GM13977 (cell line): Measurements from ENCODE around the gene HSP90AB1.

Experiments used
- DNase-seq: peaks from one replicate; pipeline ENCODE4 v3.0.0; 2012; ENCODE audit warnings: low spot score
- in situ Hi-C: fragments of 300-500 bp; cut with MboI; formaldehyde crosslinking; loops from one replicate; pipeline ENCODE4 v1.12.0; 2022; ENCODE audit warnings: low sequenced_read_pairs, low pct_unique_long_range_greater_than_20kb, mixed read lengths, inconsistent platforms; ENCODE audit not compliant: unreplicated experiment
- TF ChIP-seq, protein P1 (sequence below): IDR thresholded peaks from 2 replicates; pipeline ENCODE4 v1.5.1; 2012; ENCODE audit warnings: mild to moderate bottlenecking, control low read depth; ENCODE audit not compliant: insufficient read depth; ENCODE audit errors: extremely low read depth, missing control alignments

Gene HSP90AB1

DNA sequence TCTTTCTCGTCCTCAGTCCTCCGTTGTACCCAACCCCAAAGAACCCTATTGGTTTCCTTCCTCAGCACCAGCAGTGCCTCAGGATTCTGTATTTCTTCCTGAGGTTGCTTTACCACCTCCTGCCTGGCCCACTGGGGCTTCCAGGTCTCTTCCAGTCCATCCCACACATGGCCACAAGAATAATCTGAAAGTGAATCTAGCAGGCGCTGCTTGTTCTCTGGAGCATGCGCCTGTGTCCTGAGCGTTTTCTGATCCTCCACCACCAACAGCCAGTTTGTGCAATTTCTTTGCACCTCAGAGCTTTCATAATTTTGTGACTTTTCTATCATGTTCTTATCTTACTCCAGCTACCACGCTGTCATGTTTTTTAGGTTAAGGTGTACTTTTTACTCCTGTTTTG lies 11.6 kb upstream of the HSP90AB1 start:
- TF ChIP-seq, protein P1, sequence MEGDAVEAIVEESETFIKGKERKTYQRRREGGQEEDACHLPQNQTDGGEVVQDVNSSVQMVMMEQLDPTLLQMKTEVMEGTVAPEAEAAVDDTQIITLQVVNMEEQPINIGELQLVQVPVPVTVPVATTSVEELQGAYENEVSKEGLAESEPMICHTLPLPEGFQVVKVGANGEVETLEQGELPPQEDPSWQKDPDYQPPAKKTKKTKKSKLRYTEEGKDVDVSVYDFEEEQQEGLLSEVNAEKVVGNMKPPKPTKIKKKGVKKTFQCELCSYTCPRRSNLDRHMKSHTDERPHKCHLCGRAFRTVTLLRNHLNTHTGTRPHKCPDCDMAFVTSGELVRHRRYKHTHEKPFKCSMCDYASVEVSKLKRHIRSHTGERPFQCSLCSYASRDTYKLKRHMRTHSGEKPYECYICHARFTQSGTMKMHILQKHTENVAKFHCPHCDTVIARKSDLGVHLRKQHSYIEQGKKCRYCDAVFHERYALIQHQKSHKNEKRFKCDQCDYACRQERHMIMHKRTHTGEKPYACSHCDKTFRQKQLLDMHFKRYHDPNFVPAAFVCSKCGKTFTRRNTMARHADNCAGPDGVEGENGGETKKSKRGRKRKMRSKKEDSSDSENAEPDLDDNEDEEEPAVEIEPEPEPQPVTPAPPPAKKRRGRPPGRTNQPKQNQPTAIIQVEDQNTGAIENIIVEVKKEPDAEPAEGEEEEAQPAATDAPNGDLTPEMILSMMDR = no peak
- in situ Hi-C loops = loop anchor here (5.0 kb wide), 1 partner anchor 63 kb away; no protein-coding TSS in a partner anchor
- no peak for DNase-seq

DNA sequence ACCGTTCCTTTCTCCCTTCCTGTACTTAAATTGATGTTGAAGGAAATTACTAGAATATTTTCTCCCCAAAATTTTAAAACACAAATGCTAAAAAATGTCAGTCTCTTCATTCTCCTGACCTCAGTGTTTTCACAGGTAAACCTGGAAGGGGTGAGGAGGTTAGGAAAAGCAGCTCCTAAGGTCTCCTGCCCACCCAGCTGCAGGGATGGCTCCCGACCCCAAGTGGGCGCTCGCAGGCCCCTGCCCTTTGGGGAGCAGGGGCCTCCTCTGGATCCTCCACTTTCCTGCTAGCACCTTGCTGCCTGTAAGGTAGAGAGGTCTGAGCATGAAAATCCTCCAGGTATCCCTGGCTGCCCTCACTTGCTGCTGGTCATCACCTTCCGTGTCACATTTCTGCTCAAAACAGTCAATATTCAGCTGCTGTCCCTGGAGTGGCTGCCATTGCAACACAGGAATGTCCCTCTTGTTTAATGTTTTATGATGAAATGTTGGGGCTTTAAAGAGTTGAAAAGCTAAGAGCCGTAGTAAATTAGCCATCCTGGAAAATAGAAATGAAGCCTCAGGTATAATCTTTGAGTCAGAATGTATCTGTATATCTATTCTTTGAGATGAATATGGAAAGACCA lies 10.9 kb upstream of the HSP90AB1 start:
- TF ChIP-seq, protein P1 = no peak
- no peak for DNase-seq
- in situ Hi-C loops = loop anchor here (5.0 kb wide), 1 partner anchor 64 kb away; no protein-coding TSS in a partner anchor

DNA sequence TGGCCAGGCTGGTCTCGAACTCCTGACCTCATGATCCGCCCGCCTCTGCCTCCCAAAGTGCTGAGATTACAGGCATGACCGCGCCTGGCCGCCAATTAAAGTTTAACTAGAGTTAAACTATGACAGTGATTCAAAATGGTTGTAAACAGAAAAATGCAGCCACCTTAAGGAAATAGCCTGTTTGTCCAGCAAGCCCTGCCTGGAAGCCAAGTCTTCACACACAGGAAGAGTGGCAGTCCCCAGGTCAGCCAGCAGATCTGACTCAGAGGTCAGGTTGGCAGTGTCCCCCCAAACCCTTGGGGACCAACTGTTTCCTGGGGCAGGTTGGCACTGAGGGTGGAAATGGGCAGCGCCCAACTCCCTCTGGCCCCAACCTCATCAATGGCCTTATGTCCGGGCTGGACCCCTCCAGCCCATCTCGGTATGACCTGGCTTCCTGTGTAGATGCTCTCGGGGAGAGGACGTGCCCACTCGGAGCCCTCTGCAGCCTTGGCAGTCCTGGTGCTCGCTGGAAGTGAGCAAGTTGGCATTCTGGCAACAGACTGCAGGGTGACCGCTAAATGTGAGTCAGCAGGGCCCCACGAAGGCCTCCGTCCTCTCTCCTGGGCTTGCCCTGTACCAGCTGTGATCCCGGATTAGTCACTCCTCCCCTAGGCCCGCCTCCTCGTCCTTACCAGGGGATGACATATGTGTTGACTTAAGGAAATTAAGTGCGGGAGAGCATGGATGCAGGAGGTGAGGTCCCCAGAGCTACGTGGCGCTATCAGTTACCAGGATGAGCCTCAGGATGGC lies 9.7 kb upstream of the HSP90AB1 start:
- DNase-seq = peak; percentile 75
- TF ChIP-seq, protein P1 = no peak
- in situ Hi-C loops = loop anchor here (5.0 kb wide), 1 partner anchor 65 kb away; no protein-coding TSS in a partner anchor

DNA sequence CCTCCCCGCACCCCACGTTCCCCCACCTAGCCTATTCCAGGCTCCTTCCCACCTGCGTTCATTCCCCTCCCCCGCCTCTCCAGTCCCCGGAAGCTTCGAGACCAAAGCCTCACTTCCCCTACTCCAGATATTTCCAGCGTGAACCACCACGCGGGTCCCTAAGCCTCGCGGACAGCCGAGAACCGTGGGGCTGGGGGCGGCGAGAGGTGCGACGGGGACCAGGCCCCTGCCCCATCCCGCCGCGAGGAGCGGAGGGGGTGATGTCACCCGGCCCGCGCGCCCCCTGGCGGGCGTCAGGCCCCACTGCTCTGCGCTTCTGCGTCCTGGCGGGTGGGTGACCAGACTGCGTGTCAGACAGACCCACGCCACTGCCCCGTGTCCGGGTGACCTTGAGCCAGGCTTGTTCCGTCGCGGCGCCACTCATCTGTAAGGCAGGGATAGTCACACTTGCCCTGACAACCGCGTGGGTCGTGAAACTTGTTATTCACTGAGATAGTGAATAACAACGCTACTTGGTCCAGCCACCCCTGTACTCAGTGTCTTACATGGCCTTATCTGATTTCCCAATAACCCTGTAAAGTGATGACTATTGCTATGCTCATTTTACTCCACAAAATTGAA lies 9.0 kb upstream of the HSP90AB1 start:
- in situ Hi-C loops = loop anchor here (5.0 kb wide), 1 partner anchor 66 kb away; no protein-coding TSS in a partner anchor
- DNase-seq = peak; percentile 87
- TF ChIP-seq, protein P1 = peak; percentile 98

DNA sequence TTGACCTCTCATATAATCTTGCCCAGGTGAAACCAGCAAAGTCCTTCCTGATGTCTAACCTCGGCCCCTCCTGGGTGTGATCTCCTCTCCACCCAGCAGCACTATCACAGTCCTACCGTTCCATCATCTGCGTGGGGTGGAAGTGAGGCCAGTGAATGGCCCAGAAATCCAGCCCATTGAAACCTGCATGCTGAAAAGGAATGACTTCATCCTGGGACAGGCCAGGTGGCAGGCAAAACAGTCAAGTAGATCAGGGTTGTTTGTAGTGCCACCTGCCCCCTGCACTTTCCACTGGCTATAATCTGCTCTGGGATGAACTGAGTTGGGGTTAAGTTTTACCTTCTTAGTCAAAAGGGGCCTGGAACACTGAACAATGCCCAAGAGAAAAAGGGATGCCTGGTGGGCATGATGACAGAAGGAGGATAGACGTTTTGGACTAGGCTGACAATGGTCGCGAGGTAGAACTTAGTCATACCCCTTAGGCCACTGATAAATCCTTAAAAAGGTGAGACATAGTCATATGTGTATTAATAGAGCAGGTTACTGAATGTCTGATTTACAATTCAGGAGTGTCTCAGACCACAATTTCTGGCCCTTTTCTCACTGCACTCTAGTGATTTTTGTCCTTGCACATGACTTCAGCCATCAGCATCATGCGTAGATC lies 8.1 kb upstream of the HSP90AB1 start:
- DNase-seq = no peak
- TF ChIP-seq, protein P1 = no peak
- in situ Hi-C loops = loop anchor here (5.0 kb wide), 1 partner anchor 67 kb away; no protein-coding TSS in a partner anchor

DNA sequence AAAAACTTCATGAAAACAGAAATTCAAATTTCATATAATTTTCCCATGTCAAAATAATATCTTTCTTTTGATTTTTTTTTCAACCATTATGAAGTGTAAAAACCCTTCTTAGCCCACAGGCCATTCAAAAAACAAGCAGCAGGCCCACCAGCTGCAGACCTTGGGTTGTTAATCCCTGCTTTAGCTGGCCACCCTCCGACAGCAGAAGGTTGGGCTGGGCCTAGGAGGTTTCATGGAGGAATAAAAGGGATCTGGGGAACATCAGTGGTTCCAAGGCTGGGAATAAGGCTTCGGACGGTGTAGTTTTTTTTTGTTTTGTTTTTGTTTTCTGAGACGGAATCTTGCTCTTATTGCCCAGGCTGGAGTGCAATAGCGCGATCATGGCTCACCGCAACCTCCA lies 3.6 kb upstream of the HSP90AB1 start:
- TF ChIP-seq, protein P1 = no peak
- in situ Hi-C loops = no loop called here
- DNase-seq = no peak
